WTC11 (cell line): ENCODE measurements around the gene PLEKHA6.

Source experiments
- AFF4 ChIP-seq: sonication (generic); formaldehyde crosslinking; IDR thresholded peaks from 2 replicates; pipeline ENCODE4 v1.8.1; 2023; ENCODE audit warnings: mild to moderate bottlenecking, missing genetic modification reagents, borderline replicate concordance
- ATF3 ChIP-seq: sonication (generic); formaldehyde crosslinking; conservative IDR thresholded peaks from 2 replicates; pipeline ENCODE4 v1.8.1; 2022; ENCODE audit warnings: mild to moderate bottlenecking, missing genetic modification reagents
- ELF4 ChIP-seq: sonication (generic); formaldehyde crosslinking; IDR thresholded peaks from 2 replicates; pipeline ENCODE4 v1.8.1; 2022; ENCODE audit warnings: low read depth, mild to moderate bottlenecking, moderate library complexity, missing genetic modification reagents
- ETV6 ChIP-seq: sonication (generic); formaldehyde crosslinking; IDR thresholded peaks from 2 replicates; pipeline ENCODE4 v1.8.1; 2022; ENCODE audit warnings: mild to moderate bottlenecking, missing genetic modification reagents
- SMAD3 ChIP-seq: sonication (generic); formaldehyde crosslinking; IDR thresholded peaks from 2 replicates; pipeline ENCODE4 v1.8.0; 2022; ENCODE audit warnings: missing genetic modification reagents, mild to moderate bottlenecking, borderline replicate concordance
- ZBTB21 ChIP-seq: sonication (generic); formaldehyde crosslinking; IDR thresholded peaks from 2 replicates; pipeline ENCODE4 v1.8.1; 2023; ENCODE audit warnings: mild to moderate bottlenecking, missing genetic modification reagents, borderline replicate concordance
- ZNF425 ChIP-seq: fragments of 250-450 bp; sonication (Bioruptor Pico); conservative IDR thresholded peaks from 2 replicates; pipeline ENCODE4 v1.9.0; 2021; ENCODE audit warnings: mild to moderate bottlenecking
- TF ChIP-seq, protein P1 (sequence below): fragments of 200-600 bp; IDR thresholded peaks from 2 replicates; pipeline ENCODE4 v1.8.0; 2022; ENCODE audit warnings: antibody characterized with exemption

- TF ChIP-seq ELF4 (CRISPR knock-in tag) (no peak), ZBTB21 (CRISPR knock-in tag) (no peak), AFF4 (CRISPR knock-in tag) (no peak), SMAD3 (no peak), ETV6 (CRISPR knock-in tag) (no peak), ATF3 (CRISPR knock-in tag) (no peak), ZNF425 (CRISPR knock-in tag) (no peak)
- TF ChIP-seq, protein P1, sequence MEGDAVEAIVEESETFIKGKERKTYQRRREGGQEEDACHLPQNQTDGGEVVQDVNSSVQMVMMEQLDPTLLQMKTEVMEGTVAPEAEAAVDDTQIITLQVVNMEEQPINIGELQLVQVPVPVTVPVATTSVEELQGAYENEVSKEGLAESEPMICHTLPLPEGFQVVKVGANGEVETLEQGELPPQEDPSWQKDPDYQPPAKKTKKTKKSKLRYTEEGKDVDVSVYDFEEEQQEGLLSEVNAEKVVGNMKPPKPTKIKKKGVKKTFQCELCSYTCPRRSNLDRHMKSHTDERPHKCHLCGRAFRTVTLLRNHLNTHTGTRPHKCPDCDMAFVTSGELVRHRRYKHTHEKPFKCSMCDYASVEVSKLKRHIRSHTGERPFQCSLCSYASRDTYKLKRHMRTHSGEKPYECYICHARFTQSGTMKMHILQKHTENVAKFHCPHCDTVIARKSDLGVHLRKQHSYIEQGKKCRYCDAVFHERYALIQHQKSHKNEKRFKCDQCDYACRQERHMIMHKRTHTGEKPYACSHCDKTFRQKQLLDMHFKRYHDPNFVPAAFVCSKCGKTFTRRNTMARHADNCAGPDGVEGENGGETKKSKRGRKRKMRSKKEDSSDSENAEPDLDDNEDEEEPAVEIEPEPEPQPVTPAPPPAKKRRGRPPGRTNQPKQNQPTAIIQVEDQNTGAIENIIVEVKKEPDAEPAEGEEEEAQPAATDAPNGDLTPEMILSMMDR, result no peak
Observed at GRCh38 chr1:204272505-204272904, 87.2 kb downstream of the PLEKHA6 start.
